IMR-90 (cell line): ENCODE results near the gene CLEC16A. TPM values are rescaled to one million over a fixed set of nuclear protein-coding genes. Genes with fewer than 3 reads are reported as not detected.

Experiments
- ATAC-seq: fragments of 200-7000 bp; cut with Tn5 transposase; 2 replicates; pipeline ENCODE4 v1.9.1; 2020; ENCODE audit warnings: low read depth, mild to moderate bottlenecking, moderate library complexity
- BruUV-seq: library from RNA; stranded (reverse); fragments of 400-500 nt; replicated peaks from 2 replicates; lab custom pipeline; 2021; lab: Mats Ljungman, UMichigan
- CTCF ChIA-PET: fragments of 300-600 bp; formaldehyde crosslinking; extraction: SDS; loops from one replicate; lab custom pipeline; 2021; ENCODE audit warnings: antibody characterized with exemption; lab: Yijun Ruan, JAX
- POLR2A ChIA-PET: fragments of 300-600 bp; sonication (Branson Sonifier 250); formaldehyde crosslinking; loops from one replicate; lab custom pipeline; 2022; ENCODE audit warnings: antibody characterized with exemption; ENCODE audit not compliant: unreplicated experiment; lab: Charles Lee
- DNase-seq: peaks from one replicate; pipeline ENCODE4 v3.0.0; 2013
- H2AFZ ChIP-seq: replicated peaks from 2 replicates; pipeline ENCODE3; 2013; ENCODE audit warnings: low read length, mild to moderate bottlenecking; ENCODE audit not compliant: poor library complexity
- H2AK5ac ChIP-seq: 2 replicates; pipeline ENCODE4 v1.6.1; 2013; ENCODE audit warnings: low read depth, low read length, inconsistent platforms
- H2AK9ac ChIP-seq: replicated peaks from 2 replicates; pipeline ENCODE3; 2013; ENCODE audit warnings: mild to moderate bottlenecking, low read depth, low read length, moderate library complexity; ENCODE audit not compliant: poor library complexity
- H2BK120ac ChIP-seq: 2 replicates; pipeline ENCODE4 v1.6.1; 2013; ENCODE audit warnings: low read depth, low read length, inconsistent platforms
- H2BK15ac ChIP-seq: 3 replicates; pipeline ENCODE4 v1.6.1; 2013; ENCODE audit warnings: low read depth, low read length, inconsistent platforms
- H2BK20ac ChIP-seq: 2 replicates; pipeline ENCODE4 v1.6.1; 2013; ENCODE audit warnings: low read depth, mild to moderate bottlenecking, inconsistent platforms, low read length, moderate library complexity
- H2BK5ac ChIP-seq: 2 replicates; pipeline ENCODE4 v1.6.1; 2013; ENCODE audit warnings: mild to moderate bottlenecking, low read depth, low read length, inconsistent platforms; ENCODE audit not compliant: poor library complexity, severe bottlenecking
- H3K14ac ChIP-seq: replicated peaks from 2 replicates; pipeline ENCODE4 v1.6.1; 2013; ENCODE audit warnings: low read depth, low read length, inconsistent platforms
- H3K18ac ChIP-seq: 2 replicates; pipeline ENCODE4 v1.6.1; 2013; ENCODE audit warnings: low read depth, low read length, control low read depth
- H3K23ac ChIP-seq: 2 replicates; pipeline ENCODE4 v1.6.1; 2013; ENCODE audit warnings: low read depth, low read length, inconsistent platforms
- H3K27ac ChIP-seq: 2 replicates; pipeline ENCODE4 v1.5.1; 2013; ENCODE audit warnings: mild to moderate bottlenecking, control low read depth, low read length; ENCODE audit not compliant: insufficient read depth
- H3K27me3 ChIP-seq: 2 replicates; pipeline ENCODE4 v1.6.1; 2013; ENCODE audit warnings: low read length; ENCODE audit not compliant: control insufficient read depth, insufficient read depth
- H3K36me3 ChIP-seq: 2 replicates; pipeline ENCODE4 v1.6.1; 2013; ENCODE audit warnings: low read length, mixed read lengths; ENCODE audit not compliant: control insufficient read depth, insufficient read depth
- H3K4ac ChIP-seq: 2 replicates; pipeline ENCODE4 v1.6.1; 2013; ENCODE audit warnings: low read depth, low read length, inconsistent platforms
- H3K4me1 ChIP-seq: 2 replicates; pipeline ENCODE4 v1.6.1; 2013; ENCODE audit warnings: low read length, mixed read lengths; ENCODE audit not compliant: control insufficient read depth, insufficient read depth
- H3K4me2 ChIP-seq: 2 replicates; pipeline ENCODE4 v1.6.1; 2013; ENCODE audit warnings: low read depth, mild to moderate bottlenecking, control low read depth, low read length, moderate library complexity
- H3K4me3 ChIP-seq: 2 replicates; pipeline ENCODE4 v1.5.1; 2013; ENCODE audit warnings: low read depth, mild to moderate bottlenecking, control low read depth, low read length, moderate library complexity; ENCODE audit not compliant: insufficient read depth
- H3K56ac ChIP-seq: 2 replicates; pipeline ENCODE4 v1.6.1; 2013; ENCODE audit warnings: low read length, inconsistent platforms; ENCODE audit not compliant: insufficient read depth; ENCODE audit errors: extremely low read depth
- H3K79me1 ChIP-seq, 2 experiments: 2 replicates each; pipeline ENCODE4 v1.6.1; 2013; ENCODE audit warnings: low read length in 2 of 2, inconsistent platforms in 1 of 2, low read depth in 1 of 2
- H3K9ac ChIP-seq: 2 replicates; pipeline ENCODE4 v1.6.1; 2013; ENCODE audit warnings: low read depth, low read length, control low read depth
- H3K9me1 ChIP-seq: 2 replicates; pipeline ENCODE4 v1.6.1; 2013; ENCODE audit warnings: low read length, inconsistent platforms; ENCODE audit not compliant: insufficient read depth
- H3K9me3 ChIP-seq: 2 replicates; pipeline ENCODE4 v1.6.1; 2013; ENCODE audit warnings: low read length; ENCODE audit not compliant: control insufficient read depth, insufficient read depth
- H4K20me1 ChIP-seq: 2 replicates; pipeline ENCODE4 v1.6.1; 2013; ENCODE audit warnings: low read length, inconsistent platforms; ENCODE audit not compliant: insufficient read depth
- H4K5ac ChIP-seq: 2 replicates; pipeline ENCODE4 v1.6.1; 2013; ENCODE audit warnings: mild to moderate bottlenecking, low read depth, low read length, control low read depth
- H4K8ac ChIP-seq, 2 experiments: 2 replicates each; pipeline ENCODE4 v1.6.1; 2013; ENCODE audit warnings: low read depth in 2 of 2, low read length in 2 of 2, control low read depth in 1 of 2, inconsistent platforms in 1 of 2
- H4K91ac ChIP-seq: 2 replicates; pipeline ENCODE4 v1.6.1; 2013; ENCODE audit warnings: low read depth, low read length, inconsistent platforms; ENCODE audit not compliant: insufficient read depth
- BHLHE40 ChIP-seq: fragments of 150-350 bp; IDR thresholded peaks from 2 replicates; pipeline ENCODE4 v1.6.1; 2016; ENCODE audit warnings: mild to moderate bottlenecking, low read depth, low read length
- CEBPB ChIP-seq: IDR thresholded peaks from 2 replicates; pipeline ENCODE4 v1.6.1; 2012; ENCODE audit warnings: low read depth, low read length, improper control_type of control experiment
- CHD1 ChIP-seq: IDR thresholded peaks from 2 replicates; pipeline ENCODE4 v1.6.1; 2012; ENCODE audit warnings: low read depth, low read length, improper control_type of control experiment
- CTCF ChIP-seq: conservative IDR thresholded peaks from 2 replicates; pipeline ENCODE4 v1.5.1; 2012; ENCODE audit warnings: mild to moderate bottlenecking, low read depth, low read length, improper control_type of control experiment
- ELK1 ChIP-seq: fragments of 150-350 bp; IDR thresholded peaks from 2 replicates; pipeline ENCODE4 v1.6.1; 2016; ENCODE audit warnings: low read depth, mild to moderate bottlenecking, low read length, moderate library complexity, borderline replicate concordance
- FOS ChIP-seq: fragments of 150-350 bp; IDR thresholded peaks from 2 replicates; pipeline ENCODE4 v1.6.1; 2016; ENCODE audit warnings: low read depth, low read length
- MAZ ChIP-seq: IDR thresholded peaks from 2 replicates; pipeline ENCODE4 v1.6.1; 2012; ENCODE audit warnings: low read depth, mild to moderate bottlenecking, low read length, improper control_type of control experiment, moderate library complexity, borderline replicate concordance
- MXI1 ChIP-seq: IDR thresholded peaks from 2 replicates; pipeline ENCODE4 v1.6.1; 2012; ENCODE audit warnings: low read depth, mild to moderate bottlenecking, low read length, moderate library complexity, borderline replicate concordance
- NFE2L2 ChIP-seq: fragments of 150-350 bp; IDR thresholded peaks from 2 replicates; pipeline ENCODE4 v1.6.1; 2016; ENCODE audit warnings: low read depth, mild to moderate bottlenecking, low read length
- POLR2A ChIP-seq: IDR thresholded peaks from 2 replicates; pipeline ENCODE4 v1.6.1; 2012; ENCODE audit warnings: mild to moderate bottlenecking, low read depth, low read length
- RFX5 ChIP-seq: IDR thresholded peaks from 2 replicates; pipeline ENCODE4 v1.8.0; 2012; ENCODE audit warnings: low read depth, mild to moderate bottlenecking, low read length, moderate library complexity
- SMC3 ChIP-seq: fragments of 150-350 bp; IDR thresholded peaks from 2 replicates; pipeline ENCODE4 v1.6.1; 2016; ENCODE audit warnings: low read depth, mild to moderate bottlenecking, antibody characterized with exemption, low read length, moderate library complexity
- USF2 ChIP-seq: fragments of 150-350 bp; IDR thresholded peaks from 2 replicates; pipeline ENCODE4 v1.6.1; 2017; ENCODE audit warnings: mild to moderate bottlenecking, antibody characterized with exemption, low read length, low read depth
- WGBS, 2 experiments: methylation state at CpG; one replicate each; pipeline versions ENCODE4 v1.1.5 to v1.1.7; 2013; ENCODE audit warnings: missing lambda C conversion rate in 2 of 2; ENCODE audit not compliant: insufficient read length in 1 of 2; ENCODE audit errors: extremely low coverage in 2 of 2; 5-methylcytosine and 5-hydroxymethylcytosine counted together
- dilution Hi-C: fragments of 300-500 bp; cut with HindIII; formaldehyde crosslinking; loops from one replicate; pipeline ENCODE4 v1.14.3; 2018; ENCODE audit warnings: low sequenced_read_pairs; ENCODE audit not compliant: unreplicated experiment
- in situ Hi-C: fragments of 300-500 bp; cut with MboI; formaldehyde crosslinking; loops from 3 replicates; pipeline ENCODE4 v1.14.3; 2019; ENCODE audit warnings: low sequenced_read_pairs, inconsistent platforms, mixed read lengths
- intact Hi-C: fragments of 100-400 bp; cut with micrococcal nuclease; formaldehyde crosslinking; loops from 2 replicates; pipeline ENCODE4 v1.10.0; 2022
- polyA plus RNA-seq, 3 experiments: library from polyadenylated mRNA; depleted of rRNA; stranded (reverse); fragments of >200 nt; gene quantifications; 2 replicates each; pipeline ENCODE4 v1.2.3, GENCODE V29; 2012; ENCODE audit warnings: low replicate concordance in 1 of 3
- total RNA-seq: library from RNA; depleted of rRNA; stranded (reverse); fragments of >200 nt; gene quantifications from 2 replicates; pipeline ENCODE4 v1.2.3, GENCODE V29; 2012

CLEC16A gene
- total and polyA plus RNA-seq, 2 of the 4 experiments (the other 2 are of a cell fraction): 15.9 to 16.5 TPM

GRCh38 chr16:11212798-11213196 lies 268.4 kb downstream of the CLEC16A start (continued):
- no peak for TF ChIP-seq USF2
- no peak for TF ChIP-seq SMC3

GRCh38 chr16:11213373-11213772 lies 269.0 kb downstream of the CLEC16A start:
- POLR2A ChIA-PET: no interaction called here
- Histone ChIP-seq H3K4me2 (no peak overlapping the region), H3K4me1 (no peaks in the 10 kb centered on the region), H4K8ac (no peak overlapping the region), H2BK15ac (no peak overlapping the region), H3K56ac (no peak overlapping the region), H2AK5ac (no peak overlapping the region), H2BK120ac (no peak overlapping the region), H3K79me1 (no peaks in the 10 kb centered on the region), H3K4me3 (no peak overlapping the region), H2AFZ (peak overlapping the region; percentile 58), H4K91ac (no peak overlapping the region), H3K36me3 (no peaks in the 10 kb centered on the region), H2BK20ac (no peak overlapping the region), H2BK5ac (no peak overlapping the region), H2AK9ac (peak overlapping the region; percentile 28), H3K27ac (no peak overlapping the region), H3K9ac (no peak overlapping the region), H3K4ac (no peak overlapping the region), H3K27me3 (peaks cover 5% of the 10 kb centered on the region; the same call in 1 of the 2 replicates), H4K20me1 (no peaks in the 10 kb centered on the region), H3K9me1 (no peaks in the 10 kb centered on the region), H3K9me3 (peaks cover 16% of the 10 kb centered on the region), H3K23ac (no peak overlapping the region), H4K5ac (no peak overlapping the region), H3K14ac (no peak overlapping the region), H3K18ac (no peak overlapping the region)
- no peak; the same call in 1 of the 2 replicates for ATAC-seq
- intact Hi-C loops: no loop called here
- in situ Hi-C loops: no loop called here
- dilution Hi-C loops: no loop called here
- BruUV-seq: no TSS peak
- WGBS, 2 experiments: 88% methylated on average over 3 of the region's 5 CpGs; no CpG with 5 or more reads in 1 of the 2 experiments
- DNase-seq: no peak
- CTCF ChIA-PET: no interaction called here
- TF ChIP-seq POLR2A: no peak
- TF ChIP-seq USF2: no peak
- TF ChIP-seq ELK1: no peak
- TF ChIP-seq SMC3: no peak
- TF ChIP-seq CTCF: no peak
- no peak for TF ChIP-seq CHD1
- no peak for TF ChIP-seq RFX5
- no peak for TF ChIP-seq FOS
- TF ChIP-seq CEBPB: no peak
- no peak for TF ChIP-seq BHLHE40
- no peak for TF ChIP-seq NFE2L2
- TF ChIP-seq MXI1: no peak
- TF ChIP-seq MAZ: no peak
